SHP77 treated with DMSO at 0.1 percent for 48 hours (cell line): ENCODE measurements around the gene LINC01488.

Source experiments
- DNase-seq: peaks from one replicate; lab custom pipeline; 2025; lab: John Stamatoyannopoulos, UW

LINC01488 gene

GRCh38 chr11:69463995-69464960 lies 17.2 kb upstream of the LINC01488 start:
- DNase-seq, result no peak

GRCh38 chr11:69465236-69466000 lies 16.0 kb upstream of the LINC01488 start:
- no peak for DNase-seq

- no peak for DNase-seq
Measured at GRCh38 chr11:69466039-69466438, 15.4 kb upstream of the LINC01488 start.

- DNase-seq, result no peak
Measured at GRCh38 chr11:69467196-69467595, 14.3 kb upstream of the LINC01488 start.

- DNase-seq, result no peak
Measured at GRCh38 chr11:69467646-69468045, 13.8 kb upstream of the LINC01488 start.

GRCh38 chr11:69468221-69468620 lies 13.2 kb upstream of the LINC01488 start:
- DNase-seq, result no peak

- no peak for DNase-seq
Measured at GRCh38 chr11:69468911-69469885, 12.3 kb upstream of the LINC01488 start.

GRCh38 chr11:69470301-69470700 lies 11.2 kb upstream of the LINC01488 start:
- DNase-seq, result no peak

- DNase-seq, result no peak
Measured at GRCh38 chr11:69470793-69471728, 10.4 kb upstream of the LINC01488 start.

GRCh38 chr11:69471729-69472540 lies 9.5 kb upstream of the LINC01488 start:
- no peak for DNase-seq

- DNase-seq, result no peak
Measured at GRCh38 chr11:69472541-69473275, 8.8 kb upstream of the LINC01488 start.

- no peak for DNase-seq
Measured at GRCh38 chr11:69473276-69473845, 8.1 kb upstream of the LINC01488 start.

GRCh38 chr11:69474736-69475135 lies 6.7 kb upstream of the LINC01488 start:
- DNase-seq, result no peak

- DNase-seq, result no peak
Measured at GRCh38 chr11:69475141-69475865, 6.2 kb upstream of the LINC01488 start.

GRCh38 chr11:69475866-69476471 lies 5.5 kb upstream of the LINC01488 start:
- no peak for DNase-seq

GRCh38 chr11:69476509-69476961 lies 4.9 kb upstream of the LINC01488 start:
- DNase-seq, result no peak

- no peak for DNase-seq
Measured at GRCh38 chr11:69477086-69477485, 4.4 kb upstream of the LINC01488 start.
